HG02588 (cell line): Measurements from ENCODE around the gene ANXA9.

Experiments used
- ATAC-seq: cut with Tn5 transposase; IDR thresholded peaks from one replicate; pipeline ENCODE4 v1.9.1; 2021; ENCODE audit warnings: mild to moderate bottlenecking, moderate library complexity; ENCODE audit not compliant: unreplicated experiment

ANXA9 gene

GRCh38 chr1:150981805-150982712 is at the start of gene ANXA9:
Gene ANXA9, plus strand, starts transcription at chr1:150982292. Its CDS starts 814 bp downstream, at chr1:150983106.
- ATAC-seq: no peak

- no peak for ATAC-seq
Observed at GRCh38 chr1:150944856-150945255, 37.2 kb upstream of the ANXA9 start.

- ATAC-seq: no peak
Observed at GRCh38 chr1:150954708-150955107, 27.4 kb upstream of the ANXA9 start.

GRCh38 chr1:150955280-150955679 is 26.8 kb upstream of the ANXA9 start:
- no peak for ATAC-seq

- no peak for ATAC-seq
Observed at GRCh38 chr1:150957666-150958065, 24.4 kb upstream of the ANXA9 start.

GRCh38 chr1:150960646-150961045 is 21.4 kb upstream of the ANXA9 start:
- ATAC-seq: no peak

GRCh38 chr1:150961756-150962155 is 20.3 kb upstream of the ANXA9 start:
- no peak for ATAC-seq

- no peak for ATAC-seq
Observed at GRCh38 chr1:150963321-150964163, 18.6 kb upstream of the ANXA9 start.

- no peak for ATAC-seq
Observed at GRCh38 chr1:150964164-150964489, 18.0 kb upstream of the ANXA9 start.

GRCh38 chr1:150965605-150966004 is 16.5 kb upstream of the ANXA9 start:
- no peak for ATAC-seq

GRCh38 chr1:150966011-150966410 is 16.1 kb upstream of the ANXA9 start:
- ATAC-seq: no peak

GRCh38 chr1:150967936-150968335 is 14.2 kb upstream of the ANXA9 start:
- ATAC-seq: no peak

GRCh38 chr1:150968491-150968890 is 13.6 kb upstream of the ANXA9 start:
- ATAC-seq: no peak

GRCh38 chr1:150969626-150970025 is 12.5 kb upstream of the ANXA9 start:
- no peak for ATAC-seq

- no peak for ATAC-seq
Observed at GRCh38 chr1:150970808-150971582, 11.1 kb upstream of the ANXA9 start.

- ATAC-seq: no peak
Observed at GRCh38 chr1:150971583-150972416, 10.3 kb upstream of the ANXA9 start.

- ATAC-seq: no peak
Observed at GRCh38 chr1:150972417-150972940, 9.6 kb upstream of the ANXA9 start.

- no peak for ATAC-seq
Observed at GRCh38 chr1:150973258-150973835, 8.7 kb upstream of the ANXA9 start.

GRCh38 chr1:150973836-150974579 is 8.1 kb upstream of the ANXA9 start:
- ATAC-seq: peak; percentile 39
